Omental fat pad (tissue), 4 donors: Measurements from ENCODE around the gene GPR15LG. TPM values are rescaled to one million over a fixed set of nuclear protein-coding genes. Genes with fewer than 3 reads are reported as not detected.
"Not testable (repeated sequence)": the region's sequence is repeated elsewhere in the genome, so short reads cannot be mapped to it uniquely, and the experiment has no call there.

Experiments
- ATAC-seq: fragments of 150-250 bp; one replicate; pipeline ENCODE4 v1.9.1; 2016; ENCODE audit warnings: mild to moderate bottlenecking, moderate library complexity; ENCODE audit not compliant: low FRiP score
- DNase-seq: peaks from one replicate; pipeline ENCODE4 v3.0.0-alpha.2; 2019; ENCODE audit warnings: low spot score
- total RNA-seq, 4 donors: library from RNA; depleted of rRNA; stranded (reverse); fragments of >200 nt; gene quantifications; one replicate each; pipeline ENCODE4 v1.1.0, GENCODE V29; 2016
- TF ChIP-seq, protein P1 (sequence below), 3 donors: fragments of 450-650 bp; IDR thresholded peaks; one replicate each; pipeline ENCODE4 v1.5.1; 2016 to 2017; ENCODE audit warnings: antibody characterized with exemption in 3 of 3, mild to moderate bottlenecking in 3 of 3, moderate library complexity in 2 of 3

The GPR15LG gene
- total RNA-seq, 4 donors from 2014 or later: not detected

DNA sequence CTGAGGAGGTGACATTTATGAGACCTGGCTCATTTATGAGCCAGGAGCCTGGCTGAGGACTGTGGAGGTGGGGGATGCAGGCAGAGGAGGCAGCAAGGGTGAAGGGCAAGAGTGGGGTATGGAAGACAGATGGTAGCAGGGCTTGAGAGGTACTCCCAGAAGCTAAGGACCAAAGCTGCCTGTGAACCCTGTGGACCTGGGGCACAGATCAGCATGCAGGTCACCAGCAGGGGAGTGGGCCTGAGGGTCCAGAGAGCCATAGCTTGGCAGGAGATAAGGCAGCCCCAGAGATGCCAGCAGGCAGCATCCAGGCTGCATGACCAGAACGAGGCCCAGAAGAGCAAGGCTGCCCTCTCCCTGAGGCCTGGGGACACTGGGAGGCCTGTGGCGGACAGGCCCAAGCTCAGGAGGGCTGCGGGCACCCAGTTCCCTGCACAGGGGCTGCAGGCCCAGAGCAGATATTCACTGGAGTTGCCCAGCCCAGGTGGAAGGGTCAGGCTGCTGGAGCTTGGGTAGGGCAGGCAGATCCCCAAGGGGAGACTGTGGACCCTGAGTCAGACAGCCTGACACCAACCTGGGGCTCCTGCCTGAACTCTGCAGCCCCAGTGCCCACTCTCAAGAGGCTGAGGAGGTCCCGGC lies 3.4 kb downstream of the GPR15LG start:
- TF ChIP-seq, protein P1, sequence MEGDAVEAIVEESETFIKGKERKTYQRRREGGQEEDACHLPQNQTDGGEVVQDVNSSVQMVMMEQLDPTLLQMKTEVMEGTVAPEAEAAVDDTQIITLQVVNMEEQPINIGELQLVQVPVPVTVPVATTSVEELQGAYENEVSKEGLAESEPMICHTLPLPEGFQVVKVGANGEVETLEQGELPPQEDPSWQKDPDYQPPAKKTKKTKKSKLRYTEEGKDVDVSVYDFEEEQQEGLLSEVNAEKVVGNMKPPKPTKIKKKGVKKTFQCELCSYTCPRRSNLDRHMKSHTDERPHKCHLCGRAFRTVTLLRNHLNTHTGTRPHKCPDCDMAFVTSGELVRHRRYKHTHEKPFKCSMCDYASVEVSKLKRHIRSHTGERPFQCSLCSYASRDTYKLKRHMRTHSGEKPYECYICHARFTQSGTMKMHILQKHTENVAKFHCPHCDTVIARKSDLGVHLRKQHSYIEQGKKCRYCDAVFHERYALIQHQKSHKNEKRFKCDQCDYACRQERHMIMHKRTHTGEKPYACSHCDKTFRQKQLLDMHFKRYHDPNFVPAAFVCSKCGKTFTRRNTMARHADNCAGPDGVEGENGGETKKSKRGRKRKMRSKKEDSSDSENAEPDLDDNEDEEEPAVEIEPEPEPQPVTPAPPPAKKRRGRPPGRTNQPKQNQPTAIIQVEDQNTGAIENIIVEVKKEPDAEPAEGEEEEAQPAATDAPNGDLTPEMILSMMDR (IDR thresholded peaks at IDR 0.05): no peak
- DNase-seq: no peak
- ATAC-seq: no peak

DNA sequence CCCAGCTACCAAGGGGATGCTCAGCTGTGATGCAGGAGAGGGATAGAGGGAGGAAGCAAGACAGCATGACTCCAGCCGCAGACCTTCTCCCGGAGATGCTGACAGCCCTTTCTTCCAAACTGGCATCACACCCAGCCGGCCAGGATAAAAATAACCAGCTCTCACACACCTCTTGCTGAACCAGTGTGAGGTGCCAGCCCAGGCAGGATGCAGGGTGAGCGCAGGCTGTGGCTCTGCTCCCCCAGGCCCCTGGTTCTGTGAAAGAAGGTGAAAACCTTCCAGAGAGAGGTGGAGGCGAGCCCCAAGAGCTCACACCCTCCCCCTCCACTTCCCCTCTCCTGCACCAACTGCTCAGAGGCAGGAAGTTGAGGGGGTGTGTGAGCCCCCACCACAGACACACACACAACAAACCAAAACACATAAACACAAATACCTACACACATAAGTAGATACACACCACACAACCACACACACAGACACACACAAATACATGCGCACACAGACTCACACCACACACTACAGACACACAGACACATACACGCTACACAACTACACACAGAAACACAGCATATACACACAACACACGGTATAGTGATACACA lies 4.0 kb downstream of the GPR15LG start:
- TF ChIP-seq, protein P1 (IDR thresholded peaks at IDR 0.05): no peak
- DNase-seq: no peak
- ATAC-seq: no peak

DNA sequence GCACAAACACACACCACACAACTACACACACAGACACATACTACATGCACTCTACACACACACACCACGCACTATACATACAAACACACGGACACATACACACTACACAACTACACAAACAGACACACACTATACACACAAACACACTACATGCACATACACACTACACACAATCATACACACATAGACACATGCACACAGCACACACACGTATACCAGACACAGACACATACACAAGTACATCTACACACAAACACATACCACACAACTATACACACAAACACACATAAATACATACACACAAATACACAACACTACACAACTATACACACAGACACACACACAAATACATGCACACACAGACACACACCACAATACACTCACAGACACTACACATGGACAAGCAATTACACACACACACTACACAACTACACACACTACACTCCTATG lies 4.6 kb downstream of the GPR15LG start:
- no peak for ATAC-seq
- DNase-seq: no peak
- TF ChIP-seq, protein P1 (IDR thresholded peaks at IDR 0.05): no peak

DNA sequence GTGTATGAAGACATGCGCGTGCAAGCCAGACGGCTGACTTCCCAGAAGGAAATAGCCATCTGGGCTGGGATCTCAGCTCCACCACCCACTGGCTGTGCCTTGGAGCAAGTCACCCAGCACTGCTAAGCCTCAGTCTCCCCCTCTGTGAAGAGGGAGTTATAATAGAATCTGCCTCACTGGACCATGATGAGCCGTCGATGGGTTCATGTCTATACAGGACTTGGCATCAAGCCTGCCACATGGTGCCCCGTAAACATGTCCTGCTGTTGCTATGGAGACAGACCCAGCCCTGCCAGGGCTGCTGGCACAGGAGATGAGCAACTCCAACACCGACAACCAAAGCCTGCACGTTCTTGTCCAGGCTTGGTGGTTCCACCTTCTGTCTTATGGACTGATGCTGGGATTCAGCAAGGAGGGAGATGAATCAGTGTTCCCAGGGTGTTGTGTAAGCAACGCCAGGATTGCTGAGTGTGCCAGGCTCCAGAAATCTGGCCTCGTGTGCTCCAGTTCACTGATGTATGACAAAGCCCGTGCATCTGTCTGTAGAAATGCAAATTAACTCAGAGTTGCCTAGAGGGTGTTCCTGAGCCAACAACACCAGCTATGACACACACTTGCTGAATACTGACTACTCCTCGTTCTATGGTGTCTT lies 5.6 kb downstream of the GPR15LG start:
- DNase-seq (no peak), ATAC-seq (no peak)
- TF ChIP-seq, protein P1 (IDR thresholded peaks at IDR 0.05): no peak

DNA sequence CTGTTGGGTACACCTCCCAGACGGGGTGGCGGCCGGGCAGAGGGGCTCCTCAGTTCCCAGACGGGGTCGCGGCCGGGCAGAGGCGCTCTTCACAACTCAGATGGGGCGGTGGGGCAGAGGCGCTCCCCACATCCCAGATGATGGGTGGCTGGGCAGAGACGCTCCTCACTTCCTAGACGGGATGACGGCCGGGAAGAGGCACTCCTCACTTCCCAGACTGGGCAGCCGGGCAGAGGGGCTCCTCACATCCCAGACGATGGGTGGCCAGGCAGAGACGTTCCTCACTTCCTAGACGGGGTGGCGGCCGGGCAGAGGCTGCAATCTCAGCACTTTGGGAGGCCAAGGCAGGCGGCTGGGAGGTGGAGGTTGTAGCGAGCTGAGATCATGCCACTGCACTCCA lies 6.8 kb downstream of the GPR15LG start:
- ATAC-seq, DNase-seq: not testable (repeated sequence)

DNA sequence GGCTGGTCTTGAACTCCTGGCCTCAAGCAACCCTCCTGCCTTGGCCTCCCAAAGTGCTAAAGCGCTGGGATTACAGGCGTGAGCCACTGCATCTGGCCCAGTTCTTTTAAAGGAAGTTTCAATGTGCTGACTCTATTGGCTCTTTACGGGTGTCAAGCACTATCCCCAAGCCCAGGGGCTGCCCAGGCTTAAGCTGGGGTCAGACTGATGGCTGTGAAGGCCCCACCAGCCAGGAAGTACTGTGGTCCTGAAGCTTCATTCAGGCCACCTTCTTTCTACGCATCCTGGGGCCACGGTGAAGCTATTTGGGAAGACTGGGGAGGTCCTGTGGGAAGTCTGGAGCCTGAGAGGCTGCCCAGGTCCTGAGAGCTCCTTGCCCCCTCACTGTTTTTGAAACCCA lies 8.0 kb downstream of the GPR15LG start:
- ATAC-seq: no peak

DNA sequence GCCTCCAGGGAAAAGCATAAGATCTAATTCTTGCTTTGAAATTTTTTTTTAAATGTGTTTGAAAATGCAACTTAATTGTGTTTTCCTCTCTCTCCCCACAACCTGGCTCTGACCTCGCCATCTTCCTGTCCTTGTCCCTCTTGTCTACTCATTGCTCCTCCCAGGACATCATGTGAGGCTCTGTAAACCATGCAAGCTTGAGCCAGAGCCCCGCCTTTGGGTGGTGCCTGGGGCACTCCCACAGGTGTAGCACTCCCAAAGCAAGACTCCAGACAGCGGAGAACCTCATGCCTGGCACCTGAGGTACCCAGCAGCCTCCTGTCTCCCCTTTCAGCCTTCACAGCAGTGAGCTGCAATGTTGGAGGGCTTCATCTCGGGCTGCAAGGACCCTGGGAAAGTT lies 10.9 kb downstream of the GPR15LG start:
- no peak for ATAC-seq
- TF ChIP-seq, protein P1 (IDR thresholded peaks at IDR 0.05): no peak
- no peak for DNase-seq

More for the DNA sequence above, 8.0 kb downstream of the GPR15LG start:
- TF ChIP-seq, protein P1 (IDR thresholded peaks at IDR 0.05): no peak
- no peak for DNase-seq
